IMR-90 (cell line): ENCODE data around the gene NEIL1. TPM values are rescaled to one million over a fixed set of nuclear protein-coding genes. Genes with fewer than 3 reads are reported as not detected.

Experiments
- ATAC-seq: fragments of 200-7000 bp; cut with Tn5 transposase; 2 replicates; pipeline ENCODE4 v1.9.1; 2020; ENCODE audit warnings: low read depth, mild to moderate bottlenecking, moderate library complexity
- BruUV-seq: library from RNA; stranded (reverse); fragments of 400-500 nt; replicated peaks from 2 replicates; lab custom pipeline; 2021; lab: Mats Ljungman, UMichigan
- CTCF ChIA-PET: fragments of 300-600 bp; formaldehyde crosslinking; extraction: SDS; loops from one replicate; lab custom pipeline; 2021; ENCODE audit warnings: antibody characterized with exemption; lab: Yijun Ruan, JAX
- POLR2A ChIA-PET: fragments of 300-600 bp; sonication (Branson Sonifier 250); formaldehyde crosslinking; loops from one replicate; lab custom pipeline; 2022; ENCODE audit warnings: antibody characterized with exemption; ENCODE audit not compliant: unreplicated experiment; lab: Charles Lee
- DNase-seq: peaks from one replicate; pipeline ENCODE4 v3.0.0; 2013
- H2AFZ ChIP-seq: replicated peaks from 2 replicates; pipeline ENCODE3; 2013; ENCODE audit warnings: low read length, mild to moderate bottlenecking; ENCODE audit not compliant: poor library complexity
- H2AK5ac ChIP-seq: 2 replicates; pipeline ENCODE4 v1.6.1; 2013; ENCODE audit warnings: low read depth, low read length, inconsistent platforms
- H2AK9ac ChIP-seq: replicated peaks from 2 replicates; pipeline ENCODE3; 2013; ENCODE audit warnings: mild to moderate bottlenecking, low read depth, low read length, moderate library complexity; ENCODE audit not compliant: poor library complexity
- H2BK120ac ChIP-seq: 2 replicates; pipeline ENCODE4 v1.6.1; 2013; ENCODE audit warnings: low read depth, low read length, inconsistent platforms
- H2BK15ac ChIP-seq: 3 replicates; pipeline ENCODE4 v1.6.1; 2013; ENCODE audit warnings: low read depth, low read length, inconsistent platforms
- H2BK20ac ChIP-seq: 2 replicates; pipeline ENCODE4 v1.6.1; 2013; ENCODE audit warnings: low read depth, mild to moderate bottlenecking, inconsistent platforms, low read length, moderate library complexity
- H2BK5ac ChIP-seq: 2 replicates; pipeline ENCODE4 v1.6.1; 2013; ENCODE audit warnings: mild to moderate bottlenecking, low read depth, low read length, inconsistent platforms; ENCODE audit not compliant: poor library complexity, severe bottlenecking
- H3K14ac ChIP-seq: replicated peaks from 2 replicates; pipeline ENCODE4 v1.6.1; 2013; ENCODE audit warnings: low read depth, low read length, inconsistent platforms
- H3K18ac ChIP-seq: 2 replicates; pipeline ENCODE4 v1.6.1; 2013; ENCODE audit warnings: low read depth, low read length, control low read depth
- H3K23ac ChIP-seq: 2 replicates; pipeline ENCODE4 v1.6.1; 2013; ENCODE audit warnings: low read depth, low read length, inconsistent platforms
- H3K27ac ChIP-seq: 2 replicates; pipeline ENCODE4 v1.5.1; 2013; ENCODE audit warnings: mild to moderate bottlenecking, control low read depth, low read length; ENCODE audit not compliant: insufficient read depth
- H3K27me3 ChIP-seq: 2 replicates; pipeline ENCODE4 v1.6.1; 2013; ENCODE audit warnings: low read length; ENCODE audit not compliant: control insufficient read depth, insufficient read depth
- H3K36me3 ChIP-seq: 2 replicates; pipeline ENCODE4 v1.6.1; 2013; ENCODE audit warnings: low read length, mixed read lengths; ENCODE audit not compliant: control insufficient read depth, insufficient read depth
- H3K4ac ChIP-seq: 2 replicates; pipeline ENCODE4 v1.6.1; 2013; ENCODE audit warnings: low read depth, low read length, inconsistent platforms
- H3K4me1 ChIP-seq: 2 replicates; pipeline ENCODE4 v1.6.1; 2013; ENCODE audit warnings: low read length, mixed read lengths; ENCODE audit not compliant: control insufficient read depth, insufficient read depth
- H3K4me2 ChIP-seq: 2 replicates; pipeline ENCODE4 v1.6.1; 2013; ENCODE audit warnings: low read depth, mild to moderate bottlenecking, control low read depth, low read length, moderate library complexity
- H3K4me3 ChIP-seq: 2 replicates; pipeline ENCODE4 v1.5.1; 2013; ENCODE audit warnings: low read depth, mild to moderate bottlenecking, control low read depth, low read length, moderate library complexity; ENCODE audit not compliant: insufficient read depth
- H3K56ac ChIP-seq: 2 replicates; pipeline ENCODE4 v1.6.1; 2013; ENCODE audit warnings: low read length, inconsistent platforms; ENCODE audit not compliant: insufficient read depth; ENCODE audit errors: extremely low read depth
- H3K79me1 ChIP-seq, 2 experiments: 2 replicates each; pipeline ENCODE4 v1.6.1; 2013; ENCODE audit warnings: low read length in 2 of 2, inconsistent platforms in 1 of 2, low read depth in 1 of 2
- H3K9ac ChIP-seq: 2 replicates; pipeline ENCODE4 v1.6.1; 2013; ENCODE audit warnings: low read depth, low read length, control low read depth
- H3K9me1 ChIP-seq: 2 replicates; pipeline ENCODE4 v1.6.1; 2013; ENCODE audit warnings: low read length, inconsistent platforms; ENCODE audit not compliant: insufficient read depth
- H3K9me3 ChIP-seq: 2 replicates; pipeline ENCODE4 v1.6.1; 2013; ENCODE audit warnings: low read length; ENCODE audit not compliant: control insufficient read depth, insufficient read depth
- H4K20me1 ChIP-seq: 2 replicates; pipeline ENCODE4 v1.6.1; 2013; ENCODE audit warnings: low read length, inconsistent platforms; ENCODE audit not compliant: insufficient read depth
- H4K5ac ChIP-seq: 2 replicates; pipeline ENCODE4 v1.6.1; 2013; ENCODE audit warnings: mild to moderate bottlenecking, low read depth, low read length, control low read depth
- H4K8ac ChIP-seq, 2 experiments: 2 replicates each; pipeline ENCODE4 v1.6.1; 2013; ENCODE audit warnings: low read depth in 2 of 2, low read length in 2 of 2, control low read depth in 1 of 2, inconsistent platforms in 1 of 2
- H4K91ac ChIP-seq: 2 replicates; pipeline ENCODE4 v1.6.1; 2013; ENCODE audit warnings: low read depth, low read length, inconsistent platforms; ENCODE audit not compliant: insufficient read depth
- BHLHE40 ChIP-seq: fragments of 150-350 bp; IDR thresholded peaks from 2 replicates; pipeline ENCODE4 v1.6.1; 2016; ENCODE audit warnings: mild to moderate bottlenecking, low read depth, low read length
- CEBPB ChIP-seq: IDR thresholded peaks from 2 replicates; pipeline ENCODE4 v1.6.1; 2012; ENCODE audit warnings: low read depth, low read length, improper control_type of control experiment
- CHD1 ChIP-seq: IDR thresholded peaks from 2 replicates; pipeline ENCODE4 v1.6.1; 2012; ENCODE audit warnings: low read depth, low read length, improper control_type of control experiment
- FOS ChIP-seq: fragments of 150-350 bp; IDR thresholded peaks from 2 replicates; pipeline ENCODE4 v1.6.1; 2016; ENCODE audit warnings: low read depth, low read length
- MAFK ChIP-seq: IDR thresholded peaks from 2 replicates; pipeline ENCODE4 v1.6.1; 2012; ENCODE audit warnings: low read depth, low read length, improper control_type of control experiment
- MAZ ChIP-seq: IDR thresholded peaks from 2 replicates; pipeline ENCODE4 v1.6.1; 2012; ENCODE audit warnings: low read depth, mild to moderate bottlenecking, low read length, improper control_type of control experiment, moderate library complexity, borderline replicate concordance
- MXI1 ChIP-seq: IDR thresholded peaks from 2 replicates; pipeline ENCODE4 v1.6.1; 2012; ENCODE audit warnings: low read depth, mild to moderate bottlenecking, low read length, moderate library complexity, borderline replicate concordance
- NFE2L2 ChIP-seq: fragments of 150-350 bp; IDR thresholded peaks from 2 replicates; pipeline ENCODE4 v1.6.1; 2016; ENCODE audit warnings: low read depth, mild to moderate bottlenecking, low read length
- POLR2A ChIP-seq: IDR thresholded peaks from 2 replicates; pipeline ENCODE4 v1.6.1; 2012; ENCODE audit warnings: mild to moderate bottlenecking, low read depth, low read length
- RAD21 ChIP-seq: IDR thresholded peaks from 2 replicates; pipeline ENCODE4 v1.6.1; 2012; ENCODE audit warnings: low read length, improper control_type of control experiment
- RCOR1 ChIP-seq: IDR thresholded peaks from 2 replicates; pipeline ENCODE4 v1.6.1; 2012; ENCODE audit warnings: mild to moderate bottlenecking, low read length, improper control_type of control experiment; ENCODE audit not compliant: insufficient replicate concordance
- RFX5 ChIP-seq: IDR thresholded peaks from 2 replicates; pipeline ENCODE4 v1.8.0; 2012; ENCODE audit warnings: low read depth, mild to moderate bottlenecking, low read length, moderate library complexity
- SMC3 ChIP-seq: fragments of 150-350 bp; IDR thresholded peaks from 2 replicates; pipeline ENCODE4 v1.6.1; 2016; ENCODE audit warnings: low read depth, mild to moderate bottlenecking, antibody characterized with exemption, low read length, moderate library complexity
- whole genome bisulfite sequencing, 2 experiments: methylation state at CpG; one replicate each; pipeline versions ENCODE4 v1.1.5 to v1.1.7; 2013; ENCODE audit warnings: missing lambda C conversion rate in 2 of 2; ENCODE audit not compliant: insufficient read length in 1 of 2; ENCODE audit errors: extremely low coverage in 2 of 2; 5-methylcytosine and 5-hydroxymethylcytosine counted together
- dilution Hi-C: fragments of 300-500 bp; cut with HindIII; formaldehyde crosslinking; loops from one replicate; pipeline ENCODE4 v1.14.3; 2018; ENCODE audit warnings: low sequenced_read_pairs; ENCODE audit not compliant: unreplicated experiment
- in situ Hi-C: fragments of 300-500 bp; cut with MboI; formaldehyde crosslinking; loops from 3 replicates; pipeline ENCODE4 v1.14.3; 2019; ENCODE audit warnings: low sequenced_read_pairs, inconsistent platforms, mixed read lengths
- intact Hi-C: fragments of 100-400 bp; cut with micrococcal nuclease; formaldehyde crosslinking; loops from 2 replicates; pipeline ENCODE4 v1.10.0; 2022
- polyA plus RNA-seq, 3 experiments: library from polyadenylated mRNA; depleted of rRNA; stranded (reverse); fragments of >200 nt; gene quantifications; 2 replicates each; pipeline ENCODE4 v1.2.3, GENCODE V29; 2012; ENCODE audit warnings: low replicate concordance in 1 of 3
- total RNA-seq: library from RNA; depleted of rRNA; stranded (reverse); fragments of >200 nt; gene quantifications from 2 replicates; pipeline ENCODE4 v1.2.3, GENCODE V29; 2012
- TF ChIP-seq, protein P1 (sequence below): conservative IDR thresholded peaks from 2 replicates; pipeline ENCODE4 v1.5.1; 2012; ENCODE audit warnings: mild to moderate bottlenecking, low read depth, low read length, improper control_type of control experiment
- TF ChIP-seq, protein P2 (sequence below): fragments of 150-350 bp; IDR thresholded peaks from 2 replicates; pipeline ENCODE4 v1.6.1; 2017; ENCODE audit warnings: mild to moderate bottlenecking, antibody characterized with exemption, low read length, low read depth
- TF ChIP-seq, protein P3 (sequence below): fragments of 150-350 bp; IDR thresholded peaks from 2 replicates; pipeline ENCODE4 v1.6.1; 2016; ENCODE audit warnings: low read depth, mild to moderate bottlenecking, low read length, moderate library complexity, borderline replicate concordance

The NEIL1 gene
- total and polyA plus RNA-seq, 2 of the 4 experiments (the other 2 are of a cell fraction): 1.1 to 3.6 TPM

DNA sequence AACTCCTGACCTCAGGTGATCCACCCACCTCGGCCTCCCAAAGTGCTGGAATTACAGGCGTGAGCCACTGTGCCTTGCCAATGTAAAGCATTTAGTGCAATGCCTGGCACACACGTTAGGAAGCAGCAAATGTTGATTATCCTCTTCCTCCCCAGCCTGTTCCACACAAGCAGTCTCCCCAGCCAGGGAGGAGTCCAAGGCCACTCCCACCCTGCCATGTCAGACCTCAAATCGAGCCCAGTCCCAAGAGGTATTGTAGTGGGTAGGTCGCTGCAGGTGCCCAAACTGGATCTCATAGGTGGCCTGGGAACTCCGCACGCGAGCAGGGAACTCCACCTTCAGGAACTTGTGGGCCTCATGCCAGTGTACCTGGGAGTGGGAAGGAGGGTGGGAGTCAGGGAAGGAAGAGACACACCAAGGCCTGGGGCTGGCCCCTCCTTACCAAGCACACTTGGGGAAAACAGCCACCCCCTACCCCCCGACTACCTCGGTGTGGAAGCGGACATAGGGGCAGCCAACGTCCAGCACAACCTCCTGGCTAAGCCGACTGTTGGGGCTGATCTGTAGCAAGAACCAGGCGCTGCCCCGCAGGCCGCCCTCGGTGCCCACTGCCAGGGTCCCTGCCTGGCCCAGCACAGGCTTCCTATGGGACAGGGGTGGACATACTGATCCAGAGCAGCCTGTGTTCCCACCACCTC lies 11.3 kb downstream of the NEIL1 start:
- no peak overlapping the region for H3K27ac ChIP-seq
- H3K36me3 ChIP-seq: peaks cover 61% of the 10 kb centered on the region
- H3K4ac ChIP-seq: no peak overlapping the region
- ChIA-PET CTCF (no interaction called here), POLR2A (no interaction called here)
- H3K56ac ChIP-seq: no peak overlapping the region
- no peaks in the 10 kb centered on the region for H3K9me3 ChIP-seq
- no peak overlapping the region for H4K5ac ChIP-seq
- no peak overlapping the region for H2AK9ac ChIP-seq
- no peak for ATAC-seq
- H2BK5ac ChIP-seq: no peak overlapping the region
- H3K79me1 ChIP-seq: no peaks in the 10 kb centered on the region; a peak in 1 of 4 replicates
- no peak overlapping the region for H3K9ac ChIP-seq
- no peak overlapping the region for H4K8ac ChIP-seq
- dilution Hi-C loops (no loop called here), in situ Hi-C loops (no loop called here), intact Hi-C loops (no loop called here)
- WGBS, 2 experiments: 100% methylated on average over 1 of the region's 17 CpGs; no CpG with 5 or more reads in 1 of the 2 experiments
- H3K27me3 ChIP-seq: no peaks in the 10 kb centered on the region
- H2AK5ac ChIP-seq: no peak overlapping the region
- H2BK120ac ChIP-seq: no peak overlapping the region
- H4K91ac ChIP-seq: no peak overlapping the region
- no peak overlapping the region for H2BK20ac ChIP-seq
- TF ChIP-seq RCOR1 (no peak), RFX5 (no peak), FOS (no peak), MAZ (no peak), POLR2A (no peak), NFE2L2 (no peak), MAFK (no peak), CHD1 (no peak), CEBPB (no peak), SMC3 (no peak), MXI1 (no peak), BHLHE40 (no peak), RAD21 (no peak)
- TF ChIP-seq, protein P1, sequence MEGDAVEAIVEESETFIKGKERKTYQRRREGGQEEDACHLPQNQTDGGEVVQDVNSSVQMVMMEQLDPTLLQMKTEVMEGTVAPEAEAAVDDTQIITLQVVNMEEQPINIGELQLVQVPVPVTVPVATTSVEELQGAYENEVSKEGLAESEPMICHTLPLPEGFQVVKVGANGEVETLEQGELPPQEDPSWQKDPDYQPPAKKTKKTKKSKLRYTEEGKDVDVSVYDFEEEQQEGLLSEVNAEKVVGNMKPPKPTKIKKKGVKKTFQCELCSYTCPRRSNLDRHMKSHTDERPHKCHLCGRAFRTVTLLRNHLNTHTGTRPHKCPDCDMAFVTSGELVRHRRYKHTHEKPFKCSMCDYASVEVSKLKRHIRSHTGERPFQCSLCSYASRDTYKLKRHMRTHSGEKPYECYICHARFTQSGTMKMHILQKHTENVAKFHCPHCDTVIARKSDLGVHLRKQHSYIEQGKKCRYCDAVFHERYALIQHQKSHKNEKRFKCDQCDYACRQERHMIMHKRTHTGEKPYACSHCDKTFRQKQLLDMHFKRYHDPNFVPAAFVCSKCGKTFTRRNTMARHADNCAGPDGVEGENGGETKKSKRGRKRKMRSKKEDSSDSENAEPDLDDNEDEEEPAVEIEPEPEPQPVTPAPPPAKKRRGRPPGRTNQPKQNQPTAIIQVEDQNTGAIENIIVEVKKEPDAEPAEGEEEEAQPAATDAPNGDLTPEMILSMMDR: no peak
- TF ChIP-seq, protein P2, sequence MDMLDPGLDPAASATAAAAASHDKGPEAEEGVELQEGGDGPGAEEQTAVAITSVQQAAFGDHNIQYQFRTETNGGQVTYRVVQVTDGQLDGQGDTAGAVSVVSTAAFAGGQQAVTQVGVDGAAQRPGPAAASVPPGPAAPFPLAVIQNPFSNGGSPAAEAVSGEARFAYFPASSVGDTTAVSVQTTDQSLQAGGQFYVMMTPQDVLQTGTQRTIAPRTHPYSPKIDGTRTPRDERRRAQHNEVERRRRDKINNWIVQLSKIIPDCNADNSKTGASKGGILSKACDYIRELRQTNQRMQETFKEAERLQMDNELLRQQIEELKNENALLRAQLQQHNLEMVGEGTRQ: no peak
- TF ChIP-seq, protein P3, sequence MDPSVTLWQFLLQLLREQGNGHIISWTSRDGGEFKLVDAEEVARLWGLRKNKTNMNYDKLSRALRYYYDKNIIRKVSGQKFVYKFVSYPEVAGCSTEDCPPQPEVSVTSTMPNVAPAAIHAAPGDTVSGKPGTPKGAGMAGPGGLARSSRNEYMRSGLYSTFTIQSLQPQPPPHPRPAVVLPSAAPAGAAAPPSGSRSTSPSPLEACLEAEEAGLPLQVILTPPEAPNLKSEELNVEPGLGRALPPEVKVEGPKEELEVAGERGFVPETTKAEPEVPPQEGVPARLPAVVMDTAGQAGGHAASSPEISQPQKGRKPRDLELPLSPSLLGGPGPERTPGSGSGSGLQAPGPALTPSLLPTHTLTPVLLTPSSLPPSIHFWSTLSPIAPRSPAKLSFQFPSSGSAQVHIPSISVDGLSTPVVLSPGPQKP: no peak
- H3K4me3 ChIP-seq: no peak overlapping the region
- no peak for DNase-seq
- H4K20me1 ChIP-seq: no peaks in the 10 kb centered on the region
- no peaks in the 10 kb centered on the region for H3K4me1 ChIP-seq
- H3K18ac ChIP-seq: no peak overlapping the region
- BruUV-seq: no TSS peak
- H3K9me1 ChIP-seq: peaks cover 7% of the 10 kb centered on the region
- no peak overlapping the region for H2BK15ac ChIP-seq
- no peak overlapping the region for H3K4me2 ChIP-seq
- H3K23ac ChIP-seq: no peak overlapping the region
- H3K14ac ChIP-seq: no peak overlapping the region
- no peak overlapping the region for H2AFZ ChIP-seq
